HAP-1 (cell line): ENCODE measurements around the gene SNCB.

Experiments
- DNase-seq, 2 experiments: peaks; one replicate each; pipeline ENCODE4 v3.0.0-alpha.2; 2016 to 2020; ENCODE audit warnings: low spot score in 2 of 2
- H3K27me3 ChIP-seq: fragments of 250-450 bp; sonication (Bioruptor Pico); 2 replicates; pipeline ENCODE4 v1.5.1; 2020; ENCODE audit warnings: low read depth, mild to moderate bottlenecking, moderate library complexity
- H3K36me3 ChIP-seq: fragments of 250-450 bp; sonication (Bioruptor Pico); replicated peaks from 2 replicates; pipeline ENCODE4 v1.5.1; 2020; ENCODE audit warnings: mild to moderate bottlenecking
- H3K4me1 ChIP-seq: fragments of 250-450 bp; sonication (Bioruptor Pico); 2 replicates; pipeline ENCODE4 v1.5.1; 2020; ENCODE audit warnings: mild to moderate bottlenecking
- H3K4me3 ChIP-seq: fragments of 250-450 bp; sonication (Bioruptor Pico); 2 replicates; pipeline ENCODE4 v1.5.1; 2020; ENCODE audit warnings: mild to moderate bottlenecking, moderate library complexity
- H3K9me3 ChIP-seq: fragments of 250-450 bp; sonication (Bioruptor Pico); 2 replicates; pipeline ENCODE4 v1.5.1; 2020; ENCODE audit warnings: mild to moderate bottlenecking, moderate library complexity
- in situ Hi-C: fragments of 300-500 bp; cut with MboI; formaldehyde crosslinking; loops from 3 replicates; pipeline ENCODE4 v1.14.3; 2020; ENCODE audit warnings: low sequenced_read_pairs, inconsistent platforms, mixed read lengths

Gene SNCB

GRCh38 chr5:176589039-176589769 lies 41.1 kb downstream of the SNCB start:
- no peak overlapping the region for H3K4me3 ChIP-seq
- no peak for DNase-seq
- 0 out of 2 replicates have a peak, but pooled peaks cover 2% of the 10 kb centered on the region for H3K9me3 ChIP-seq
- no peaks in the 10 kb centered on the region for H3K27me3 ChIP-seq
- in situ Hi-C loops = loop anchor here (25.0 kb wide), 1 partner anchor 852 kb away; no protein-coding TSS in a partner anchor
- no peaks in the 10 kb centered on the region for H3K36me3 ChIP-seq
- H3K4me1 ChIP-seq = no peaks in the 10 kb centered on the region

- Histone ChIP-seq H3K4me1 (no peaks in the 10 kb centered on the region), H3K27me3 (no peaks in the 10 kb centered on the region), H3K9me3 (0 out of 2 replicates have a peak, but pooled peaks cover 2% of the 10 kb centered on the region), H3K4me3 (no peak overlapping the region), H3K36me3 (no peaks in the 10 kb centered on the region)
- DNase-seq = no peak
- in situ Hi-C loops = loop anchor here (25.0 kb wide), 1 partner anchor 851 kb away; no protein-coding TSS in a partner anchor
Observed at GRCh38 chr5:176588297-176588696, 42.0 kb downstream of the SNCB start.

- Histone ChIP-seq H3K9me3 (0 out of 2 replicates have a peak, but pooled peaks cover 2% of the 10 kb centered on the region), H3K36me3 (no peaks in the 10 kb centered on the region), H3K27me3 (no peaks in the 10 kb centered on the region), H3K4me3 (no peak overlapping the region), H3K4me1 (no peaks in the 10 kb centered on the region)
- no peak for DNase-seq
- in situ Hi-C loops = loop anchor here (25.0 kb wide), 1 partner anchor 850 kb away; no protein-coding TSS in a partner anchor
Observed at GRCh38 chr5:176587398-176587797, 42.9 kb downstream of the SNCB start.

GRCh38 chr5:176583076-176583475 lies 47.3 kb downstream of the SNCB start:
- Histone ChIP-seq H3K4me1 (no peaks in the 10 kb centered on the region), H3K9me3 (0 out of 2 replicates have a peak, but pooled peaks cover 2% of the 10 kb centered on the region), H3K4me3 (no peak overlapping the region), H3K36me3 (no peaks in the 10 kb centered on the region), H3K27me3 (no peaks in the 10 kb centered on the region)
- DNase-seq = no peak
- in situ Hi-C loops = loop anchor here (25.0 kb wide), 1 partner anchor 846 kb away; no protein-coding TSS in a partner anchor

- H3K36me3 ChIP-seq = no peaks in the 10 kb centered on the region
- H3K4me3 ChIP-seq = no peak overlapping the region
- no peaks in the 10 kb centered on the region for H3K4me1 ChIP-seq
- no peak for DNase-seq
- no peaks in the 10 kb centered on the region for H3K27me3 ChIP-seq
- in situ Hi-C loops = loop anchor here (25.0 kb wide), 1 partner anchor 844 kb away; no protein-coding TSS in a partner anchor
- 0 out of 2 replicates have a peak, but pooled peaks cover 2% of the 10 kb centered on the region for H3K9me3 ChIP-seq
Observed at GRCh38 chr5:176581361-176581760, 49.0 kb downstream of the SNCB start.

GRCh38 chr5:176579323-176579722 lies 51.0 kb downstream of the SNCB start:
- in situ Hi-C loops = loop anchor here (25.0 kb wide), 1 partner anchor 842 kb away; no protein-coding TSS in a partner anchor
- no peaks in the 10 kb centered on the region for H3K36me3 ChIP-seq
- no peaks in the 10 kb centered on the region for H3K9me3 ChIP-seq
- DNase-seq = no peak
- no peak overlapping the region for H3K4me3 ChIP-seq
- H3K27me3 ChIP-seq = no peaks in the 10 kb centered on the region
- H3K4me1 ChIP-seq = no peaks in the 10 kb centered on the region

- no peaks in the 10 kb centered on the region for H3K4me1 ChIP-seq
- H3K36me3 ChIP-seq = no peaks in the 10 kb centered on the region
- in situ Hi-C loops = loop anchor here (25.0 kb wide), 1 partner anchor 841 kb away; no protein-coding TSS in a partner anchor
- H3K9me3 ChIP-seq = no peaks in the 10 kb centered on the region
- no peak overlapping the region for H3K4me3 ChIP-seq
- peak in 1 of 2 experiments; percentile 66 for DNase-seq
- no peaks in the 10 kb centered on the region for H3K27me3 ChIP-seq
Observed at GRCh38 chr5:176578391-176578808, 51.9 kb downstream of the SNCB start.

- DNase-seq = no peak
- in situ Hi-C loops = loop anchor here (25.0 kb wide), 1 partner anchor 840 kb away; no protein-coding TSS in a partner anchor
- Histone ChIP-seq H3K4me1 (no peaks in the 10 kb centered on the region), H3K9me3 (no peaks in the 10 kb centered on the region), H3K36me3 (no peaks in the 10 kb centered on the region), H3K27me3 (no peaks in the 10 kb centered on the region), H3K4me3 (no peak overlapping the region)
Observed at GRCh38 chr5:176577312-176578176, 52.8 kb downstream of the SNCB start.

- Histone ChIP-seq H3K27me3 (no peaks in the 10 kb centered on the region), H3K36me3 (no peaks in the 10 kb centered on the region), H3K4me3 (no peak overlapping the region), H3K9me3 (no peaks in the 10 kb centered on the region), H3K4me1 (no peaks in the 10 kb centered on the region)
- in situ Hi-C loops = loop anchor here (25.0 kb wide), 1 partner anchor 838 kb away; no protein-coding TSS in a partner anchor
- DNase-seq = no peak
Observed at GRCh38 chr5:176575488-176576422, 54.6 kb downstream of the SNCB start.

- in situ Hi-C loops = loop anchor here (25.0 kb wide), 1 partner anchor 838 kb away; no protein-coding TSS in a partner anchor
- DNase-seq = no peak
- H3K4me3 ChIP-seq = no peak overlapping the region
- H3K36me3 ChIP-seq = no peaks in the 10 kb centered on the region
- no peaks in the 10 kb centered on the region for H3K9me3 ChIP-seq
- H3K4me1 ChIP-seq = no peaks in the 10 kb centered on the region
- H3K27me3 ChIP-seq = peaks cover 3% of the 10 kb centered on the region
Observed at GRCh38 chr5:176575066-176575465, 55.3 kb downstream of the SNCB start.

GRCh38 chr5:176574297-176574591 lies 56.1 kb downstream of the SNCB start:
- DNase-seq = no peak
- H3K4me1 ChIP-seq = no peaks in the 10 kb centered on the region
- peaks cover 5% of the 10 kb centered on the region for H3K27me3 ChIP-seq
- in situ Hi-C loops = no loop called here
- H3K9me3 ChIP-seq = no peaks in the 10 kb centered on the region
- H3K4me3 ChIP-seq = no peak overlapping the region
- no peaks in the 10 kb centered on the region for H3K36me3 ChIP-seq

- no peaks in the 10 kb centered on the region for H3K36me3 ChIP-seq
- H3K27me3 ChIP-seq = peaks cover 5% of the 10 kb centered on the region
- H3K4me3 ChIP-seq = no peak overlapping the region
- DNase-seq = peak; percentile 40 to 89
- in situ Hi-C loops = no loop called here
- no peaks in the 10 kb centered on the region for H3K4me1 ChIP-seq
- H3K9me3 ChIP-seq = no peaks in the 10 kb centered on the region
Observed at GRCh38 chr5:176573564-176574296, 56.6 kb downstream of the SNCB start.
